Fibroblast of mammary gland (primary cell): ENCODE results near the gene C9orf152.
A peak's percentile ranks its signal among the peaks of the same experiment; 100 is the strongest.
"Not testable (repeated sequence)": the region's sequence is repeated elsewhere in the genome, so short reads cannot be mapped to it uniquely, and the experiment has no call there.

Source experiments
- DNase-seq: peaks from one replicate; pipeline ENCODE4 v3.0.0-alpha.2; 2010; ENCODE audit warnings: low read depth
- H3K4me3 ChIP-seq: 2 replicates; pipeline ENCODE4 v1.5.1; 2011; ENCODE audit warnings: low read depth, mild to moderate bottlenecking, low read length, moderate library complexity; ENCODE audit not compliant: control insufficient read depth
- CTCF ChIP-seq: conservative IDR thresholded peaks from 2 replicates; pipeline ENCODE4 v1.5.1; 2011; ENCODE audit warnings: low read depth, low read length, inconsistent platforms; ENCODE audit not compliant: control insufficient read depth, insufficient read depth

The C9orf152 gene

GRCh38 chr9:110202232-110202631 is 5.7 kb downstream of the C9orf152 start:
- DNase-seq: no peak
- H3K4me3 ChIP-seq: no peak overlapping the region
- TF ChIP-seq CTCF: no peak

- DNase-seq: no peak
- no peak overlapping the region for H3K4me3 ChIP-seq
- TF ChIP-seq CTCF: no peak
Observed at GRCh38 chr9:110199643-110200042, 8.3 kb downstream of the C9orf152 start.

- H3K4me3 ChIP-seq: no peak overlapping the region
- TF ChIP-seq CTCF: no peak
Observed at GRCh38 chr9:110198357-110198756, 9.6 kb downstream of the C9orf152 start.

GRCh38 chr9:110197330-110198187 is 10.4 kb downstream of the C9orf152 start:
- TF ChIP-seq CTCF: peak; percentile 59
- no peak overlapping the region for H3K4me3 ChIP-seq
- DNase-seq: peak; percentile 36

More at GRCh38 chr9:110198357-110198756, 9.6 kb downstream of the C9orf152 start:
- DNase-seq: no peak

- DNase-seq, H3K4me3 ChIP-seq: not testable (repeated sequence)
Observed at GRCh38 chr9:110196084-110196499, 11.9 kb downstream of the C9orf152 start.

GRCh38 chr9:110192531-110193261 is 15.3 kb downstream of the C9orf152 start:
- H3K4me3 ChIP-seq: no peak overlapping the region
- no peak for TF ChIP-seq CTCF
- peak; percentile 92 for DNase-seq

- no peak for DNase-seq
- H3K4me3 ChIP-seq: no peak overlapping the region
- TF ChIP-seq CTCF: no peak
Observed at GRCh38 chr9:110191615-110192014, 16.3 kb downstream of the C9orf152 start.
